Body of pancreas (tissue), 4 donors: ENCODE measurements around the gene RPL10.

ENCODE experiments used
- CTCF ChIP-seq, 7 experiments: fragments of 450-650 bp in 4 of 7; fragments of 200-600 bp in 3 of 7; sonication (generic) in 3 of 7; IDR thresholded peaks; one replicate each; pipeline ENCODE4 v1.5.1; 2016 to 2019; ENCODE audit warnings: antibody characterized with exemption in 7 of 7
- POLR2A ChIP-seq, 3 donors: fragments of 450-650 bp; IDR thresholded peaks; one replicate each; pipeline ENCODE4 v1.6.1; 2016; ENCODE audit warnings: antibody characterized with exemption in 3 of 3, mild to moderate bottlenecking in 2 of 3

- TF ChIP-seq POLR2A (IDR thresholded peaks at IDR 0.05) (no peak), CTCF (IDR thresholded peaks at IDR 0.05) (no peak)
Measured at GRCh38 chrX:154382483-154383069, 15.6 kb upstream of the RPL10 start.
